NCI-H2107 treated with DMSO at 0.1 percent for 48 hours (cell line): Measurements from ENCODE around the gene CDH11.

Source experiments
- DNase-seq: peaks from one replicate; lab custom pipeline; 2025; ENCODE audit not compliant: unreplicated experiment; lab: John Stamatoyannopoulos, UW

CDH11 gene

GRCh38 chr16:65071433-65072311 is 50.2 kb downstream of the CDH11 start:
- DNase-seq: no peak

- no peak for DNase-seq
Measured at GRCh38 chr16:65070831-65071432, 50.9 kb downstream of the CDH11 start.

- no peak for DNase-seq
Measured at GRCh38 chr16:65069766-65070165, 52.1 kb downstream of the CDH11 start.

- DNase-seq: no peak
Measured at GRCh38 chr16:65069065-65069464, 52.8 kb downstream of the CDH11 start.

- DNase-seq: no peak
Measured at GRCh38 chr16:65068151-65068740, 53.6 kb downstream of the CDH11 start.

- no peak for DNase-seq
Measured at GRCh38 chr16:65066651-65067050, 55.2 kb downstream of the CDH11 start.

- no peak for DNase-seq
Measured at GRCh38 chr16:65065031-65065430, 56.8 kb downstream of the CDH11 start.

GRCh38 chr16:65064131-65064530 is 57.7 kb downstream of the CDH11 start:
- no peak for DNase-seq

GRCh38 chr16:65062736-65063583 is 58.9 kb downstream of the CDH11 start:
- DNase-seq: no peak

- DNase-seq: no peak
Measured at GRCh38 chr16:65061935-65062518, 59.8 kb downstream of the CDH11 start.

- no peak for DNase-seq
Measured at GRCh38 chr16:65061263-65061662, 60.6 kb downstream of the CDH11 start.

GRCh38 chr16:65059406-65059980 is 62.4 kb downstream of the CDH11 start:
- no peak for DNase-seq

GRCh38 chr16:65057184-65057583 is 64.7 kb downstream of the CDH11 start:
- no peak for DNase-seq

- no peak for DNase-seq
Measured at GRCh38 chr16:65054457-65054856, 67.4 kb downstream of the CDH11 start.

- no peak for DNase-seq
Measured at GRCh38 chr16:65049679-65050078, 72.2 kb downstream of the CDH11 start.

- DNase-seq: no peak
Measured at GRCh38 chr16:65045961-65046360, 75.9 kb downstream of the CDH11 start.

- DNase-seq: no peak
Measured at GRCh38 chr16:65044873-65045272, 77.0 kb downstream of the CDH11 start.

- no peak for DNase-seq
Measured at GRCh38 chr16:65044026-65044425, 77.8 kb downstream of the CDH11 start.

- DNase-seq: no peak
Measured at GRCh38 chr16:65042438-65043365, 79.2 kb downstream of the CDH11 start.
